DOHH2 (cell line): ENCODE data around the gene ELOVL2.
"Not testable (repeated sequence)": the region's sequence is repeated elsewhere in the genome, so short reads cannot be mapped to it uniquely, and the experiment has no call there.

Experiments
- EZH2phosphoT487 ChIP-seq: fragments of 200-600 bp; sonication (generic); IDR thresholded peaks from 2 replicates; pipeline ENCODE4 v1.6.1; 2017; ENCODE audit warnings: borderline replicate concordance, mild to moderate bottlenecking, antibody characterized with exemption, low read length, moderate library complexity, mixed read lengths
- TF ChIP-seq, protein P1 (sequence below): fragments of 200-600 bp; sonication (generic); IDR thresholded peaks from one replicate; pipeline ENCODE4 v1.5.1; 2014; ENCODE audit warnings: antibody characterized with exemption, mild to moderate bottlenecking, low read depth, low read length; ENCODE audit not compliant: poor library complexity, severe bottlenecking

GRCh38 chr6:11091141-11091540, 47.0 kb upstream of the ELOVL2 start:
- TF ChIP-seq, protein P1, sequence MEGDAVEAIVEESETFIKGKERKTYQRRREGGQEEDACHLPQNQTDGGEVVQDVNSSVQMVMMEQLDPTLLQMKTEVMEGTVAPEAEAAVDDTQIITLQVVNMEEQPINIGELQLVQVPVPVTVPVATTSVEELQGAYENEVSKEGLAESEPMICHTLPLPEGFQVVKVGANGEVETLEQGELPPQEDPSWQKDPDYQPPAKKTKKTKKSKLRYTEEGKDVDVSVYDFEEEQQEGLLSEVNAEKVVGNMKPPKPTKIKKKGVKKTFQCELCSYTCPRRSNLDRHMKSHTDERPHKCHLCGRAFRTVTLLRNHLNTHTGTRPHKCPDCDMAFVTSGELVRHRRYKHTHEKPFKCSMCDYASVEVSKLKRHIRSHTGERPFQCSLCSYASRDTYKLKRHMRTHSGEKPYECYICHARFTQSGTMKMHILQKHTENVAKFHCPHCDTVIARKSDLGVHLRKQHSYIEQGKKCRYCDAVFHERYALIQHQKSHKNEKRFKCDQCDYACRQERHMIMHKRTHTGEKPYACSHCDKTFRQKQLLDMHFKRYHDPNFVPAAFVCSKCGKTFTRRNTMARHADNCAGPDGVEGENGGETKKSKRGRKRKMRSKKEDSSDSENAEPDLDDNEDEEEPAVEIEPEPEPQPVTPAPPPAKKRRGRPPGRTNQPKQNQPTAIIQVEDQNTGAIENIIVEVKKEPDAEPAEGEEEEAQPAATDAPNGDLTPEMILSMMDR: not testable (repeated sequence)
- not testable (repeated sequence) for TF ChIP-seq EZH2phosphoT487
